Neural progenitor cell (in vitro differentiated cells): ENCODE measurements around the gene SLC7A7. TPM values are rescaled to one million over a fixed set of nuclear protein-coding genes. Genes with fewer than 3 reads are reported as not detected.
A peak's percentile ranks its signal among the peaks of the same experiment; 100 is the strongest.

Experiments used
- DNase-seq: peaks from one replicate; pipeline ENCODE4 v3.0.0-alpha.2; 2016; ENCODE audit warnings: low spot score
- H2AFZ ChIP-seq: fragments of 200-600 bp; sonication (generic); replicated peaks from 2 replicates; pipeline ENCODE4 v1.6.1; 2016; ENCODE audit warnings: antibody characterized with exemption
- H3F3A ChIP-seq: fragments of 200-600 bp; sonication (generic); 2 replicates; pipeline ENCODE4 v1.6.1; 2016; ENCODE audit warnings: antibody characterized with exemption, low read depth
- H3K27ac ChIP-seq: fragments of 200-600 bp; sonication (generic); 2 replicates; pipeline ENCODE4 v1.5.1; 2016; ENCODE audit warnings: mild to moderate bottlenecking
- H3K27me3 ChIP-seq: fragments of 200-600 bp; sonication (generic); 2 replicates; pipeline ENCODE4 v1.6.1; 2016; ENCODE audit warnings: mild to moderate bottlenecking, moderate library complexity
- H3K36me3 ChIP-seq: fragments of 200-600 bp; sonication (generic); 2 replicates; pipeline ENCODE4 v1.5.1; 2016
- H3K4me1 ChIP-seq: fragments of 200-600 bp; sonication (generic); 2 replicates; pipeline ENCODE4 v1.6.1; 2016; ENCODE audit warnings: mixed run types
- H3K4me2 ChIP-seq: fragments of 200-600 bp; sonication (generic); 2 replicates; pipeline ENCODE4 v1.6.1; 2016
- H3K4me3 ChIP-seq: fragments of 200-600 bp; sonication (generic); 2 replicates; pipeline ENCODE4 v1.5.1; 2016
- H3K79me2 ChIP-seq: fragments of 200-600 bp; sonication (generic); 2 replicates; pipeline ENCODE4 v1.6.1; 2016; ENCODE audit warnings: low read depth
- H3K9ac ChIP-seq: fragments of 200-600 bp; sonication (generic); 2 replicates; pipeline ENCODE4 v1.6.1; 2016
- H3K9me3 ChIP-seq: fragments of 200-600 bp; sonication (generic); 2 replicates; pipeline ENCODE4 v1.5.1; 2016; ENCODE audit warnings: low read depth
- H4K20me1 ChIP-seq: fragments of 200-600 bp; sonication (generic); 2 replicates; pipeline ENCODE4 v1.6.1; 2016; ENCODE audit warnings: low read depth
- H3K27ac Mint-ChIP-seq: 3 replicates; pipeline ENCODE4 v1.8.0; 2021; ENCODE audit warnings: mixed read lengths
- H3K27me3 Mint-ChIP-seq: 2 replicates; pipeline ENCODE4 v1.8.0; 2022; ENCODE audit warnings: low read depth, mild to moderate bottlenecking, inconsistent platforms, moderate library complexity, mixed read lengths; ENCODE audit not compliant: insufficient read depth
- H3K36me3 Mint-ChIP-seq: 3 replicates; pipeline ENCODE4 v1.8.0; 2021; ENCODE audit warnings: mixed read lengths
- H3K4me1 Mint-ChIP-seq: 3 replicates; pipeline ENCODE4 v1.8.0; 2021; ENCODE audit warnings: mixed read lengths
- H3K4me3 Mint-ChIP-seq: 3 replicates; pipeline ENCODE4 v1.8.0; 2021; ENCODE audit warnings: mild to moderate bottlenecking, moderate library complexity, mixed read lengths
- H3K9me3 Mint-ChIP-seq: 3 replicates; pipeline ENCODE4 v1.8.0; 2020; ENCODE audit warnings: mixed read lengths
- CTCF ChIP-seq: fragments of 200-600 bp; sonication (generic); IDR thresholded peaks from 2 replicates; pipeline ENCODE4 v1.5.1; 2017; ENCODE audit warnings: antibody characterized with exemption, mild to moderate bottlenecking
- EZH2 ChIP-seq: fragments of 200-600 bp; sonication (generic); IDR thresholded peaks from 2 replicates; pipeline ENCODE4 v1.6.1; 2017; ENCODE audit warnings: antibody characterized with exemption, mild to moderate bottlenecking, moderate library complexity
- EZH2phosphoT487 ChIP-seq: fragments of 200-600 bp; sonication (generic); IDR thresholded peaks from 2 replicates; pipeline ENCODE4 v1.6.1; 2017; ENCODE audit warnings: antibody characterized with exemption
- total RNA-seq: library from RNA; depleted of rRNA; stranded (reverse); fragments of >200 nt; gene quantifications from 2 replicates; pipeline ENCODE4 v1.2.3, GENCODE V29; 2015; ENCODE audit warnings: low replicate concordance

Gene SLC7A7
- total RNA-seq, 1 donor from 2014 or later: 5.6 TPM

GRCh38 chr14:22839159-22839779, 24.0 kb upstream of the SLC7A7 start:
- Histone ChIP-seq H4K20me1 (no peaks in the 10 kb centered on the region), H3K4me3 (no peak overlapping the region), H3K4me2 (no peak overlapping the region), H3K36me3 (no peaks in the 10 kb centered on the region), H3K79me2 (peaks cover 10% of the 10 kb centered on the region), H3K4me1 (peaks cover 9% of the 10 kb centered on the region), H3K9ac (no peak overlapping the region), H3F3A (peaks cover 31% of the 10 kb centered on the region), H3K27ac (no peak overlapping the region), H3K27me3 (peaks cover 26% of the 10 kb centered on the region), H2AFZ (no peak overlapping the region), H3K9me3 (no peaks in the 10 kb centered on the region)
- TF ChIP-seq EZH2phosphoT487 (no peak), CTCF (no peak), EZH2 (no peak)
- H3K4me3 Mint-ChIP-seq: peak overlapping the region; percentile 53
- H3K9me3 Mint-ChIP-seq: no peaks in the 10 kb centered on the region
- peaks cover 18% of the 10 kb centered on the region for H3K4me1 Mint-ChIP-seq
- H3K27ac Mint-ChIP-seq: no peak overlapping the region
- DNase-seq: no peak
- H3K36me3 Mint-ChIP-seq: peaks cover 1% of the 10 kb centered on the region
- H3K27me3 Mint-ChIP-seq: peaks cover 25% of the 10 kb centered on the region

DNA sequence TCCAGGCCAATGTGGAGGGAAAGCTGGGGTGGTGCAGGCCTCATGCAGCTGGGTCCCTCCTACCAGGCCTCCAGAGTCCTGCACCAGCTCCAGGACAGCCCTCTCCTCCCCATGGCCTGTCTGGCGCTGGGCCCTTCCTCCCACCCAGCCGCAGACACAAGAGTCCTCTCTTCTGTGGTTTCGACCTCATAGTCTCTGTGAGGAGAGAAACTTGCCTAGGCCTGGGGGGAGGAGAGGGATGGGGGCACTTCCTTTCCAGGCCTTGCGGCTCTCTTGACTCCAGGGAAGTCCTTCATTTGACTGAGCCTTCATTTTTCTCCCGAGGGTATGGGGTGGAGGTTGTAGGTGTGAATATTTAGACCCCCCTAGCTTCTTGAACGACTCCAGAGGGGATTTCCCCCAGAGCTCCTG, 23.4 kb upstream of the SLC7A7 start:
- Histone ChIP-seq H4K20me1 (no peaks in the 10 kb centered on the region), H3K79me2 (peaks cover 10% of the 10 kb centered on the region), H3K4me3 (no peak overlapping the region), H3K9ac (no peak overlapping the region), H2AFZ (no peak overlapping the region), H3K4me2 (peak overlapping the region; percentile 90), H3K4me1 (peaks cover 9% of the 10 kb centered on the region), H3F3A (peaks cover 36% of the 10 kb centered on the region), H3K27me3 (peaks cover 26% of the 10 kb centered on the region), H3K27ac (no peak overlapping the region), H3K9me3 (no peaks in the 10 kb centered on the region), H3K36me3 (no peaks in the 10 kb centered on the region)
- H3K27ac Mint-ChIP-seq: no peak overlapping the region
- peak overlapping the region; percentile 53 for H3K4me3 Mint-ChIP-seq
- peaks cover 18% of the 10 kb centered on the region for H3K4me1 Mint-ChIP-seq
- TF ChIP-seq EZH2phosphoT487: no peak
- TF ChIP-seq CTCF: no peak
- no peak for TF ChIP-seq EZH2
- H3K27me3 Mint-ChIP-seq: peaks cover 23% of the 10 kb centered on the region
- no peaks in the 10 kb centered on the region for H3K9me3 Mint-ChIP-seq
- no peak for DNase-seq
- H3K36me3 Mint-ChIP-seq: peaks cover 5% of the 10 kb centered on the region

- Histone ChIP-seq H3K4me2 (peak overlapping the region; percentile 90), H2AFZ (peak overlapping the region; percentile 95), H3K4me3 (peak overlapping the region; percentile 72), H3K79me2 (peaks cover 10% of the 10 kb centered on the region), H3K36me3 (no peaks in the 10 kb centered on the region), H3K27ac (no peak overlapping the region), H3F3A (peaks cover 36% of the 10 kb centered on the region), H4K20me1 (no peaks in the 10 kb centered on the region), H3K9ac (no peak overlapping the region), H3K9me3 (no peaks in the 10 kb centered on the region), H3K27me3 (peaks cover 26% of the 10 kb centered on the region), H3K4me1 (peaks cover 9% of the 10 kb centered on the region)
- Mint-ChIP-seq H3K4me3 (peak overlapping the region; percentile 93), H3K9me3 (no peaks in the 10 kb centered on the region), H3K36me3 (peaks cover 8% of the 10 kb centered on the region), H3K27ac (no peak overlapping the region), H3K27me3 (peaks cover 23% of the 10 kb centered on the region), H3K4me1 (peaks cover 18% of the 10 kb centered on the region)
- no peak for DNase-seq
- TF ChIP-seq EZH2phosphoT487: peak; percentile 3
- TF ChIP-seq EZH2: peak; percentile 7
- no peak for TF ChIP-seq CTCF
These were observed 22.7 kb upstream of the SLC7A7 start for GRCh38 chr14:22837750-22838538.
